Breast epithelium (tissue), 4 donors: ENCODE results near the gene RREB1. TPM values are rescaled to one million over a fixed set of nuclear protein-coding genes. Genes with fewer than 3 reads are reported as not detected.

ENCODE experiments used
- DNase-seq, 2 donors: peaks; one replicate each; pipeline ENCODE4 v3.0.0-alpha.2; 2019; ENCODE audit warnings: low spot score in 2 of 2
- H3K27ac ChIP-seq, 2 donors: fragments of 200-600 bp; sonication (generic) in 1 of 2; one replicate each; pipeline ENCODE4 v1.5.1; 2016 to 2019; ENCODE audit warnings: mild to moderate bottlenecking in 1 of 2
- H3K27me3 ChIP-seq, 2 donors: fragments of 200-600 bp; sonication (generic) in 1 of 2; one replicate each; pipeline versions ENCODE4 v1.5.1 to v1.6.0; 2017 to 2019; ENCODE audit warnings: control low read depth in 1 of 2, mild to moderate bottlenecking in 1 of 2
- H3K36me3 ChIP-seq: fragments of 200-600 bp; one replicate; pipeline ENCODE4 v1.5.1; 2019
- H3K4me1 ChIP-seq, 2 donors: fragments of 200-600 bp; sonication (generic); one replicate each; pipeline ENCODE4 v1.5.1; 2016 to 2019; ENCODE audit warnings: control low read depth in 1 of 2
- H3K4me3 ChIP-seq, 3 donors: fragments of 200-600 bp; sonication (generic); 1 replicate in 2 of 3; 2 replicates in 1 of 3; pipeline ENCODE4 v1.5.1; 2016 to 2019; ENCODE audit warnings: mild to moderate bottlenecking in 3 of 3, moderate library complexity in 2 of 3
- H3K9me3 ChIP-seq, 2 donors: fragments of 200-600 bp; sonication (generic) in 1 of 2; one replicate each; pipeline ENCODE4 v1.5.1; 2016 to 2019; ENCODE audit warnings: control low read depth in 1 of 2
- POLR2A ChIP-seq: fragments of 450-650 bp; IDR thresholded peaks from one replicate; pipeline ENCODE4 v1.6.1; 2016; ENCODE audit warnings: antibody characterized with exemption, mild to moderate bottlenecking, moderate library complexity
- POLR2AphosphoS5 ChIP-seq, 3 donors: sonication (generic); formaldehyde crosslinking; IDR thresholded peaks; one replicate each; pipeline ENCODE4 v1.6.1; 2017; ENCODE audit warnings: antibody characterized with exemption in 3 of 3
- intact Hi-C: fragments of 100-400 bp; cut with DNase I; formaldehyde crosslinking; loops from one replicate; pipeline ENCODE4 v1.15.1; 2023; ENCODE audit warnings: low total_unique reads
- total RNA-seq, 3 donors: library from RNA; depleted of rRNA; stranded (reverse); fragments of >200 nt; gene quantifications; one replicate each; pipeline ENCODE4 v1.1.0, GENCODE V29; 2016
- TF ChIP-seq, protein P1 (sequence below), 3 donors: fragments of 450-650 bp; IDR thresholded peaks; one replicate each; pipeline ENCODE4 v1.5.1; 2016 to 2017; ENCODE audit warnings: antibody characterized with exemption in 3 of 3, mild to moderate bottlenecking in 3 of 3, moderate library complexity in 3 of 3

The RREB1 gene
- total RNA-seq, 3 donors from 2014 or later, result 36.0 to 39.8 (median 39.7) TPM

DNA sequence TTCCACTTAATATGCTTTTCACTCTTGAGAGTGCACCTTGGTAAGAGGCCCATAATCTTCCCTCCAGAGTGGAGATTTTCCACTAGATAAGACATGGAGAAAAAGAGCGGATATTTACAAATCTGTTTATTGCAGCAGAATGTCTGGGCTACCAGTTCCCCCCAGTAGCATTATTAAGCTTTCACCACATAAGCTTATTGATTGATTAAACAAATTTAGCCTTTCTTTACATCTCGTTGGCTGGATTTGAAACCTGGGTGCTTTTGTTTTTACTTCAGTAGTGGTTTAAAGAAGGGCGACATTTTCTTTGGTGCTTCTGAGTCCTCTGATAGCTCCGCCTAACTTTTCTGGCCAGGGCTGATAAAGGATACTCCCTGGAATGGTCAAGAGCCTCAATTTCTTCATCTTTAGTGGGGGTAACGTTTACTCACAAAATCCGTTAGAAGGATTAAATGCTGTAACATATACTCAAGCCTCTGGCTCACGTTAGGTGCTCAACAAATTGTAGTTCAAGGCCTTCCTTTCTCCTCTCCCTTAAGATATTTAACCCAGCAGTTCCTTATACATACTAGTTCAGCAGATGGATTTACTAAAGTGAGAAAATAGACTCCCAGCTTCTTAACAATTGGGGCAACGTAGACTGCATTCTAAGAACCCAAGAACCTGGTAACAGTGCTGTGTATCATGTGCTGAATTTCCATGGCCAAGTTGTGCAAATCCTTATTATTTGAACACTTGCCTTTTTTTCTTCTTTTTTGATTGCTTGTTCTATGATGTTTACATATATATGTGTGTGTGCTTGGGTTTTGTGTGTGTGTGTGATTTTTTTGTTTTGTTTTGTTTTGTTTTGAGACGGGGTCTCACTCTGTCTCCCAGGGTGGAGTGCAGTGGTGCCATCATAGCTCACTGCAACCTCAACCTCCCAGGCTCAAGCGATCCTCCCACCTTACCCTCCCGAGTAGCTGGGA, 91.4 kb downstream of the RREB1 start:
- H3K36me3 ChIP-seq, result no peaks in the 10 kb centered on the region
- H3K4me3 ChIP-seq, result no peak overlapping the region
- H3K9me3 ChIP-seq, result no peaks in the 10 kb centered on the region
- intact Hi-C loops, result no loop called here
- peaks cover 0 to 4% of the 10 kb centered on the region in 2 donors for H3K4me1 ChIP-seq
- TF ChIP-seq POLR2A (no peak), POLR2AphosphoS5 (IDR thresholded peaks at IDR 0.05) (no peak)
- TF ChIP-seq, protein P1, sequence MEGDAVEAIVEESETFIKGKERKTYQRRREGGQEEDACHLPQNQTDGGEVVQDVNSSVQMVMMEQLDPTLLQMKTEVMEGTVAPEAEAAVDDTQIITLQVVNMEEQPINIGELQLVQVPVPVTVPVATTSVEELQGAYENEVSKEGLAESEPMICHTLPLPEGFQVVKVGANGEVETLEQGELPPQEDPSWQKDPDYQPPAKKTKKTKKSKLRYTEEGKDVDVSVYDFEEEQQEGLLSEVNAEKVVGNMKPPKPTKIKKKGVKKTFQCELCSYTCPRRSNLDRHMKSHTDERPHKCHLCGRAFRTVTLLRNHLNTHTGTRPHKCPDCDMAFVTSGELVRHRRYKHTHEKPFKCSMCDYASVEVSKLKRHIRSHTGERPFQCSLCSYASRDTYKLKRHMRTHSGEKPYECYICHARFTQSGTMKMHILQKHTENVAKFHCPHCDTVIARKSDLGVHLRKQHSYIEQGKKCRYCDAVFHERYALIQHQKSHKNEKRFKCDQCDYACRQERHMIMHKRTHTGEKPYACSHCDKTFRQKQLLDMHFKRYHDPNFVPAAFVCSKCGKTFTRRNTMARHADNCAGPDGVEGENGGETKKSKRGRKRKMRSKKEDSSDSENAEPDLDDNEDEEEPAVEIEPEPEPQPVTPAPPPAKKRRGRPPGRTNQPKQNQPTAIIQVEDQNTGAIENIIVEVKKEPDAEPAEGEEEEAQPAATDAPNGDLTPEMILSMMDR (IDR thresholded peaks at IDR 0.05), result no peak
- H3K27me3 ChIP-seq, result no peaks in the 10 kb centered on the region
- DNase-seq, result no peak
- no peak overlapping the region for H3K27ac ChIP-seq

DNA sequence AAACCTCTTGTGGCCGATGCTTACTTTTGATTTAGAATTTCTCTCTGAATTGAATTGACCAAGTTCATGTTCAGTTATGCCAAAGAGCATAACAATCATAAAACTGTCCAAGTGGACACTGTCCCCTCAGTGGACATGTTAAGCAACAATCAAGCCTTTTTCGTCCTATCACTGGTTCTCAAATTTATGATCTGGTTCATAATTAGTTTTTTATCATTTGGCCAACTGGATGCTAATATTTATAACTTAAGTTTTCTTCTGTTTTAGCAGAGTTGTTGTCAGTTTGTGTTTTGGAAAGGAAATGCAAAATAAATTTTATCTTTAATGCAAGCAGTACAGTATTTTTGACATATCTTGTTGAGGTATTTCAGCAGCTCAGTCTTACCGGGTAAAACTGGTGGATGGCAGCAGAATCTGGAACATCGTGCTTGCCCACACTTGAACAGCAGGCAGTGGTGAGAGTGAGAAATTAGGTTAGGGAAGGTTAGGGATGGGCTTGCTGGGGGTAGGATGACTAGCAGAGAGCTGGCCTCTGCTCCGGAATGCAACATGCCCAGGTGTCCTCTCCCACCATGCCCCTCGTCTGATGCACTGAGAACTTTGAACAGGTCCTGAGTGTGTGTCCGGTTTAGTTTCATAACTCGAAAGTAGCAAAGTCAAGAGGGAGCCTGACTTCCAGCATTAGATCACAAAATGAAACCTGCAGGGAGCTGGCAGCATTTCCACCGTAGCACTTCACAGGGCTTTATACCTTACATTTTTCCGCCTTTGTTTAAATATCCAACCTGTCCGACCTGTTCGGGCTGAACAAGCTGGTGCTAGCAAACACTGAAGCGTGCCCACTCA, 93.1 kb downstream of the RREB1 start:
- peak; percentile 71 to 76 for DNase-seq
- intact Hi-C loops, result no loop called here
- Histone ChIP-seq H3K27ac (peak overlapping the region; percentile 79), H3K36me3 (no peaks in the 10 kb centered on the region), H3K9me3 (no peaks in the 10 kb centered on the region), H3K27me3 (no peaks in the 10 kb centered on the region), H3K4me3 (peak overlapping the region in 2 of 3 donors; percentile 35 to 53), H3K4me1 (no peaks in the 10 kb centered on the region)
- no peak for TF ChIP-seq POLR2AphosphoS5 (IDR thresholded peaks at IDR 0.05)

DNA sequence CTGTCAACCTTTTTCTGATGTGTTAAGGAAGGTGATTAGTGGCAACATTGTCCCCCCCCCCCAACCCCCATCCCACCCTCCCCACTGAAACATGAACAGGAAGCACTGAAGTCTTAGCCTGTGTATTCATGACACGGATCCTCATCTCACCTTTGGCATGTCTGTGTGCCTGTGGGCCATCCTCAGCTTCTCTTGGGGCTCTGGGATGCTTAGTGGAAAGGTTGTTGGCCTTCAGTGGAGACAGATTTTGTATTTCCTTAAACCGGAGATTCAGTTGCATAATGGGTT, 93.6 kb downstream of the RREB1 start:
- Histone ChIP-seq H3K4me3 (peak overlapping the region in 2 of 3 donors; percentile 35 to 53), H3K4me1 (no peaks in the 10 kb centered on the region), H3K27ac (peak overlapping the region; percentile 79), H3K9me3 (no peaks in the 10 kb centered on the region), H3K27me3 (no peaks in the 10 kb centered on the region), H3K36me3 (no peaks in the 10 kb centered on the region)
- intact Hi-C loops, result no loop called here
- TF ChIP-seq POLR2AphosphoS5 (IDR thresholded peaks at IDR 0.05), result no peak
- TF ChIP-seq, protein P1 (IDR thresholded peaks at IDR 0.05), result no peak
- no peak for TF ChIP-seq POLR2A
- no peak for DNase-seq

DNA sequence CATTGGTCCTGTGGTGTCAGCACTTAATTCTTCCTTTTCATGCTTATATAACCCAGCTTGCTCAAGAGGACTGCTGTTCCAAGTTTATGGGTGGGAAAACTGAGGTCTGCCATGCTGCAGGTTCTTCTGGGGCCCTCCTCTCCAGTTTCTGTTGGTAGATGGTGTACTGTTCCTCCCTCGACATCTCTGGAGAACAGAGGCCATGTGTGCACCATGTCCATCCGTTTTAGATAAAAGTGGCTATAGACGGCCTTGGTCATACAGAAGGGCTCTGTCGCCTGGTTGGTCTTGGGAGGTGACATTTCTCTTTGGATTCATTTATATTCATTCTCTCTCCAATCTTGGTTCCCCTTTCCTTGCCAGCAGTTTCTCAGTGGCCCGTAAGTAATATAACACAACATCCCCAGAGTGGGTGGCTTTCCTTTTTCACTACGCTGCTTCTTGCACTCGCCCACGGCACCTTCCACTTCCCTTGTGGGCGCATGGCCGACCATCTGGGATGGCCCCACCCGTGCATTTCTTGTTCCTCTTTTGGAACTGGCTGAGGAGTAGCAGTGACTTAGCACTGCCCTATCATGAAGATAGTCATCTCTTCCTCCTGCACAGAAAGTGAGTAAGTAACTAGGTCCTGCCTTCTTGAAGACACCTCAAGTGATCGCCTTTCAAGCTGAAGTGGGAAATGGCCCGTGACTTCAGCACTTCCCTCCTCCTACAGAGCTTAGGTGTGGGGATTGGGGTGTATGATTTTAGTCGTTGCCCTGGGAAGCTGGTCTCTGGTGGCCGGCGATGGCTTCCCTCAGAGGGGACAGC, 94.2 kb downstream of the RREB1 start:
- Histone ChIP-seq H3K4me3 (no peak overlapping the region), H3K27ac (peak overlapping the region; percentile 79), H3K36me3 (no peaks in the 10 kb centered on the region), H3K9me3 (no peaks in the 10 kb centered on the region), H3K4me1 (no peaks in the 10 kb centered on the region), H3K27me3 (no peaks in the 10 kb centered on the region)
- no peak for TF ChIP-seq POLR2AphosphoS5 (IDR thresholded peaks at IDR 0.05)
- intact Hi-C loops, result no loop called here
- DNase-seq, result no peak

DNA sequence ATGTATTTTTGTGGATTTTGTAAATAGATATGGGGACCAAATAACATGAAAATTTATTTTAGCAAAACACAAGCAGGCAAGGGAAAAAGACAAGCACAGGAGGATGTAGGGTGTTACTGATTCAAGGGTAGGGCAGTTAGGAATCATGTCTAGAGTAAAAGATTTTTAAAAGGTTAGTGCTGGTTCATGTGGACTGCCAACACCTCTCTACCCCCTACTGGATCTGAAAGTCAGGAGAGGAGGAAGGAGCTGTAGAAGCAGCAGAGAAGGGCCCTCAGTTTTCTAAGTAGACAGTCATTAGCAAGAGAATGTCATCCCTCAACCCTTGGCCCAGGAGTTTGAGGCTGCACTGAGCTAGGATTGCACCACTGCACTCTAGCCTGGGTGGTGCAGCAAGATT, 95.2 kb downstream of the RREB1 start:
- no peaks in the 10 kb centered on the region for H3K36me3 ChIP-seq
- intact Hi-C loops, result no loop called here

More for the DNA sequence above, 95.2 kb downstream of the RREB1 start:
- DNase-seq, result no peak
- Histone ChIP-seq H3K9me3 (no peaks in the 10 kb centered on the region), H3K27ac (peak overlapping the region; percentile 79), H3K4me1 (no peaks in the 10 kb centered on the region), H3K4me3 (no peak overlapping the region), H3K27me3 (no peaks in the 10 kb centered on the region)
- TF ChIP-seq POLR2A, result no peak
- TF ChIP-seq POLR2AphosphoS5 (IDR thresholded peaks at IDR 0.05), result no peak
- TF ChIP-seq, protein P1 (IDR thresholded peaks at IDR 0.05), result no peak
